GM06990 (cell line): ENCODE data around the gene NDST1.

Source experiments
- DNase-seq: peaks from one replicate; pipeline ENCODE4 v3.0.0-alpha.2; 2011; ENCODE audit not compliant: insufficient read length; ENCODE audit errors: extremely low read depth
- H3K27me3 ChIP-seq: replicated peaks from 2 replicates; pipeline ENCODE4 v1.6.0; 2011; ENCODE audit warnings: low read length; ENCODE audit not compliant: control insufficient read depth, insufficient read depth
- H3K36me3 ChIP-seq: 2 replicates; pipeline ENCODE4 v1.5.1; 2011; ENCODE audit warnings: low read length; ENCODE audit not compliant: control insufficient read depth, insufficient read depth
- H3K4me3 ChIP-seq: replicated peaks from 2 replicates; pipeline ENCODE4 v1.5.1; 2011; ENCODE audit warnings: low read depth, mild to moderate bottlenecking, control low read depth, low read length
- TF ChIP-seq, protein P1 (sequence below): IDR thresholded peaks from 2 replicates; pipeline ENCODE4 v1.5.1; 2011; ENCODE audit warnings: low read length, control low read depth, mild to moderate bottlenecking, inconsistent platforms; ENCODE audit not compliant: insufficient read depth, poor library complexity, severe bottlenecking

Gene NDST1

DNA sequence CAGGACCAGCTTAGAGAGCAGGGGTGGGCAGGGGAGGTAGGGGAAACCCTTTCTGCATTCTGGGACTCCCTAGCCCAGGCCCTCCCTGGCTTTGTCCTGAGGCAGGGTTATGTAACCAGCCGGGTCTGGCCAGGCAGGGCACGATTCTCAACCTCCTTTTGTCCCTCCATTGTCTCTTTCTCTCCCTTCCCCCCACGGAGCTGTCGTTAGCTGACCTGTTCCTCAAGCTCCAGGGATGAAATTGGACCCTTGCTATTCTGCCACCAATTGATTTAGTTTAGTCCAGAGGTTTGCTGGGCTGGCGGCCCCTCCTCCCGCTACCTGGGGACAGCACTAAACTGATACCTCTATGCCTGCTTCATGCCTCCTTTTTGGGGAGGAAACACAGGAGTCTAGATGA is 9.4 kb upstream of the NDST1 start:
- Histone ChIP-seq H3K36me3 (peaks cover 2% of the 10 kb centered on the region; the same call in 1 of the 2 replicates), H3K27me3 (no peaks in the 10 kb centered on the region), H3K4me3 (no peak overlapping the region)
- TF ChIP-seq, protein P1, sequence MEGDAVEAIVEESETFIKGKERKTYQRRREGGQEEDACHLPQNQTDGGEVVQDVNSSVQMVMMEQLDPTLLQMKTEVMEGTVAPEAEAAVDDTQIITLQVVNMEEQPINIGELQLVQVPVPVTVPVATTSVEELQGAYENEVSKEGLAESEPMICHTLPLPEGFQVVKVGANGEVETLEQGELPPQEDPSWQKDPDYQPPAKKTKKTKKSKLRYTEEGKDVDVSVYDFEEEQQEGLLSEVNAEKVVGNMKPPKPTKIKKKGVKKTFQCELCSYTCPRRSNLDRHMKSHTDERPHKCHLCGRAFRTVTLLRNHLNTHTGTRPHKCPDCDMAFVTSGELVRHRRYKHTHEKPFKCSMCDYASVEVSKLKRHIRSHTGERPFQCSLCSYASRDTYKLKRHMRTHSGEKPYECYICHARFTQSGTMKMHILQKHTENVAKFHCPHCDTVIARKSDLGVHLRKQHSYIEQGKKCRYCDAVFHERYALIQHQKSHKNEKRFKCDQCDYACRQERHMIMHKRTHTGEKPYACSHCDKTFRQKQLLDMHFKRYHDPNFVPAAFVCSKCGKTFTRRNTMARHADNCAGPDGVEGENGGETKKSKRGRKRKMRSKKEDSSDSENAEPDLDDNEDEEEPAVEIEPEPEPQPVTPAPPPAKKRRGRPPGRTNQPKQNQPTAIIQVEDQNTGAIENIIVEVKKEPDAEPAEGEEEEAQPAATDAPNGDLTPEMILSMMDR: no peak
- no peak for DNase-seq

DNA sequence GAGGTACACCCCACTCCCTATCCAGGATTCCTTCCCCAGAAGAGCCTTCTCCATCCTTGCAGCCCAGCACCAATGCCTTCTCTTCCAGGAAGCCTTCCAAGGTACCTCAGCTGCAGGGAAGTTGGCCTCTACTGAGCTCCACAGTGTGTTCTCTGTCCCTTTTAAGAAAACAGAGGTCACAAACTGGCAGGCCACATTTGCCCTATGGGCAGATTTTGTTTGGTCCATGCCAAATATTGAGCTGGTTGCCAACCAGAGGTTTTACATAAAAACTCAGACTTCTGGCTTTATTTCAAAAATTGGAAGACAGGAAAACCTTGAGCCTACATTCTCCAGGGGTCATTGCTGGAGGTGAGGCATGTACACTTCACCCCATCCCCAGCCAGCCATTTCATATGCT is 9.0 kb upstream of the NDST1 start:
- no peaks in the 10 kb centered on the region for H3K27me3 ChIP-seq
- TF ChIP-seq, protein P1: no peak
- H3K4me3 ChIP-seq: no peak overlapping the region
- no peak for DNase-seq
- H3K36me3 ChIP-seq: peaks cover 2% of the 10 kb centered on the region; the same call in 1 of the 2 replicates

DNA sequence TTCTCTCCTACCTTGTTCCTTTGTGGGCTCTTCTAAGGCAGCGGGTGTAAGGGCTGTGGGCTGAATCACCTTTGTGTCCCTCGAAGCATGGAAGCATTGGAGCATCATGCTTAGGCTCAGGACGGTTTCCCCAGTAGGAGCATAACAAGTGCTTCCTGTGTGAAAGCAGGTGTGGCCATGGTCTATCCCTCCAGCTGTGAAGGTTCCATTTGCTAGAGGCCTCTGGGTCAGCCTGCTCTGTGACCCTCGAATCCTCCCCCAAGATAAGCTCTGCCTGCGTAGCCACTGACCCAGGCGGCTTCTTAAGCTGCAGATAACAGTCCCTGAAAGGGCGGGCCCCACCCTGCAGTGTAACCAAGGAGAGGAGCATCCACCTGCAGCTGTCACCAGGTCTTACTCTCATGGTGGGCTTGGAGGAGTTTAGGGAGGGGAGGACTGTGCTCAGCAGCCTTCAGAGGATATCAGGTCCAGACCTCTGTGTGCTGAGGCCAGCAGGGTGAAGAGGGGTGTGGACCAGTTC is 8.4 kb upstream of the NDST1 start:
- Histone ChIP-seq H3K36me3 (peaks cover 2% of the 10 kb centered on the region; the same call in 1 of the 2 replicates), H3K4me3 (no peak overlapping the region), H3K27me3 (no peaks in the 10 kb centered on the region)
- no peak for DNase-seq
- TF ChIP-seq, protein P1: no peak

DNA sequence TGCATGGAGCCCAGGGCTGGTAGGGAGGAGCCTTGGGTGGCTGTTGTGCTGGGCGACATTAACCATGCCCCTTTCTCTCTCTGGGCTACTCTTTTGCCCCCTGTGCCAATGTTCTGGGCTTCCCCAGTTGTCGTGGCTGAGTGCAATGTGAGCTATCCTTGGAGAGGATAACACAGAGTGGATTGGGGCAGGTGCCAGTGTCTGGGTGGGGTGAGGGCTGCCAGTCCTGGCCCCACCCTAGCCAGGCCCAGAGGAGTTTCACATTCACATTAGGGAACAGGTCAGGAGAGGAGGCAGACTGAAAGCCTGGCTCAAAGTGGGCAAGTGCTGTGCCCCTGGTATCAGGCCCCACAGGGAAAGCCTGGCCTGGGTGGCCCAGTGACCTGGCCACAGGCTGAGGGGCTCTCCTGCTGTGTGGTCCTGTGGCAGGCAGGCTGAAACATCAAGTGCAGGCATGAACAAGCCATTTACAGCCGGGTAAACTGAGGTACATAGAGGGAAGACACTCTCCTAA is 7.5 kb upstream of the NDST1 start:
- no peak for DNase-seq
- no peaks in the 10 kb centered on the region for H3K27me3 ChIP-seq
- TF ChIP-seq, protein P1: no peak
- H3K4me3 ChIP-seq: no peak overlapping the region
- H3K36me3 ChIP-seq: peaks cover 2% of the 10 kb centered on the region; the same call in 1 of the 2 replicates

DNA sequence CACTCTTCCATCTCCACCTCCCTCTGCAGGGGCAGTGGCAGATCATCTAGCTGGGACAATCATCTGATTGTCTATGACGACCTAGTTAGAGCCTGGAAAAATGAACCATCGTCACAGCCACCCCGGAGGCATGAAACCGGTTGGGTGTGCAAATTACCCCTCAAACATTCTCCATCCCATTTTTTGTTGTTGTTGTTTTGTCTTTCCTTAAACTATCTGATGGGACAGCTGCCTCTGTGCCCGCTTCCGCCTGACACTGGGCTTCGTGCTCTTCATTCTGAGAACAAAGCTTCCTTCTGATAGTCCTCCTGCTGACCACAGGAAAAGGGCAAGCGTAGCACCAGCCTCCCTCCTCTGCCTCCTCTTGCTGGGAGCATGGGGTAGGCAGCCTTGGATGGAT is 7.0 kb upstream of the NDST1 start:
- TF ChIP-seq, protein P1: no peak
- no peak overlapping the region for H3K4me3 ChIP-seq
- H3K27me3 ChIP-seq: no peaks in the 10 kb centered on the region
- peaks cover 2% of the 10 kb centered on the region; the same call in 1 of the 2 replicates for H3K36me3 ChIP-seq
- DNase-seq: no peak
